C4-2B (cell line): Measurements from ENCODE around the gene NEDD4L.

Experiments
- H3K27ac ChIP-seq: fragments of 450-650 bp; 2 replicates; pipeline ENCODE4 v1.5.1; 2017
- ZFX ChIP-seq: fragments of 450-650 bp; IDR thresholded peaks from 2 replicates; pipeline ENCODE4 v1.6.1; 2017
- TF ChIP-seq, protein P1 (sequence below): fragments of 450-650 bp; conservative IDR thresholded peaks from 2 replicates; pipeline ENCODE4 v1.5.1; 2017; ENCODE audit warnings: mild to moderate bottlenecking

Gene NEDD4L

GRCh38 chr18:58438161-58438957 lies 394.3 kb downstream of the NEDD4L start:
- TF ChIP-seq, protein P1, sequence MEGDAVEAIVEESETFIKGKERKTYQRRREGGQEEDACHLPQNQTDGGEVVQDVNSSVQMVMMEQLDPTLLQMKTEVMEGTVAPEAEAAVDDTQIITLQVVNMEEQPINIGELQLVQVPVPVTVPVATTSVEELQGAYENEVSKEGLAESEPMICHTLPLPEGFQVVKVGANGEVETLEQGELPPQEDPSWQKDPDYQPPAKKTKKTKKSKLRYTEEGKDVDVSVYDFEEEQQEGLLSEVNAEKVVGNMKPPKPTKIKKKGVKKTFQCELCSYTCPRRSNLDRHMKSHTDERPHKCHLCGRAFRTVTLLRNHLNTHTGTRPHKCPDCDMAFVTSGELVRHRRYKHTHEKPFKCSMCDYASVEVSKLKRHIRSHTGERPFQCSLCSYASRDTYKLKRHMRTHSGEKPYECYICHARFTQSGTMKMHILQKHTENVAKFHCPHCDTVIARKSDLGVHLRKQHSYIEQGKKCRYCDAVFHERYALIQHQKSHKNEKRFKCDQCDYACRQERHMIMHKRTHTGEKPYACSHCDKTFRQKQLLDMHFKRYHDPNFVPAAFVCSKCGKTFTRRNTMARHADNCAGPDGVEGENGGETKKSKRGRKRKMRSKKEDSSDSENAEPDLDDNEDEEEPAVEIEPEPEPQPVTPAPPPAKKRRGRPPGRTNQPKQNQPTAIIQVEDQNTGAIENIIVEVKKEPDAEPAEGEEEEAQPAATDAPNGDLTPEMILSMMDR = no peak
- no peak for TF ChIP-seq ZFX
- H3K27ac ChIP-seq = no peak overlapping the region

DNA sequence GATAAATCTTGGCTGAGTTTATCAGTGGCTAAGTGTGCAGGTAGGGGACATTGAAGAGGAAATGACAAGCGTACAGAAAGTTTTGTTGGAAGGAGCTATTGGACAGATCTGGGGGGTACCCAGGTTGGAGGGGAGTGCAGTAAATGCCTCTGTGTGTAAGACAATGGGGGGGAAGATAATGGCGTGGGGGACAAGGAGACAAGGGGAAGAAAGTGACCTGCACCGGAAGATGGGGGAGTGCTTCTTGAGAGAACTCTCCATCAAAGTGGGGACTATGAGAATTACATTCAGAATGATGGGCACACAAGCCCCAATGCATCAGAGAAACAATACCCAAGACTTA lies 394.9 kb downstream of the NEDD4L start:
- TF ChIP-seq, protein P1 = no peak
- TF ChIP-seq ZFX = no peak

DNA sequence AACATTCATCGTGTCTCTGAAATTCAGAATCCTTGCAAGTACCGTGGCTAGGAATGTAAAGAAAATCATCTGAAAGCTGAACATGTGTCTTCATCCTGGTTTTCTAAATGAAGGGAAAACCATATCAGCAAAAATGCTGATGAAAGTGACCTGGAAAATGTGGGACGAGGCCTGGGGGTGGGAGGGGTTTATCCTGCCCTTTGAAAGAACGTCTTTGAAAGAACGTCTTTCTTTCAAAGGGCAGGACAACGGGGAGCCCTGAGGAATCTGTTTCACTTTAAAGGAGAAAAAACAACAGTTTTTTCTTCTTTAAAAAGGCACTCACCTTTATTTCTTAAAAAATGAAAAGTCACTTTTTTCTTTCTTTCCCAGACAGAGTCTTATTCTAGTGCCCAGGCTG lies 399.6 kb downstream of the NEDD4L start:
- no peak for TF ChIP-seq ZFX
- TF ChIP-seq, protein P1 = no peak
- H3K27ac ChIP-seq = no peak overlapping the region

More for the DNA sequence above, 394.9 kb downstream of the NEDD4L start:
- H3K27ac ChIP-seq = no peak overlapping the region

- H3K27ac ChIP-seq = no peak overlapping the region
- TF ChIP-seq, protein P1 = no peak
- TF ChIP-seq ZFX = no peak
Observed at GRCh38 chr18:58446391-58447060, 402.5 kb downstream of the NEDD4L start.

DNA sequence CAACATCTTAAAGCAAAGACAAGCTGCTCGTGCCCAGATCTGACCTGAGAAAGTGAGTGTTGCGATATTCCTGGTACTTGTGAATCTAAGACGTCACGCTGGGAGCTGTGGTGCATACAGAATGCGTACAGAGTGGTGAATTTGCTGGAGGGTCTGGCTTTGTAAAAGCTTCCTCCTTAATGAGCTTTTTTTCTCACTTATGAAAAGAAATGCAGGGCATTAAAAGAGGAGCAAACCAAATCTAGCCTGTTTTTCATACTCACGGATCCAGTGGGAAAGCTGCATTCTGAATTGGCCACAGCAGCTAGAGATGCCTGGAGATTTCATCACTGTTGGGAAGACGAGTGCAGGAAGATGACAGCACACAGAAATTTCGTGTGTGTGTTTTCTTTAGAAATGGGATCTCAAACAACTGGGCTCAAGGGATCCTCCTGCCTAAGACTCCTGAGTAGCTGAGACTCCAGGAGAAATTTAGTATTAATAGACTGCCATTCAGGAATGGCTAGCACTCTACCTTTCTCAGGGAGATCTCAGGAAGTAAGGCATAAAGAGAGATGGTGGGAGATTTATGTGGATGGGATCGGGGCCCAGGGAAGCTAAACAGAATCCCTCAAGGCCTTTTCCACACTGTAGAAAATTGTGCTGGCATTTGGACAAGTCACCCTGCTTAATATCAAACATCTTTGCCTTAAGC lies 403.5 kb downstream of the NEDD4L start:
- TF ChIP-seq, protein P1 = no peak
- no peak for TF ChIP-seq ZFX
- no peak overlapping the region for H3K27ac ChIP-seq

DNA sequence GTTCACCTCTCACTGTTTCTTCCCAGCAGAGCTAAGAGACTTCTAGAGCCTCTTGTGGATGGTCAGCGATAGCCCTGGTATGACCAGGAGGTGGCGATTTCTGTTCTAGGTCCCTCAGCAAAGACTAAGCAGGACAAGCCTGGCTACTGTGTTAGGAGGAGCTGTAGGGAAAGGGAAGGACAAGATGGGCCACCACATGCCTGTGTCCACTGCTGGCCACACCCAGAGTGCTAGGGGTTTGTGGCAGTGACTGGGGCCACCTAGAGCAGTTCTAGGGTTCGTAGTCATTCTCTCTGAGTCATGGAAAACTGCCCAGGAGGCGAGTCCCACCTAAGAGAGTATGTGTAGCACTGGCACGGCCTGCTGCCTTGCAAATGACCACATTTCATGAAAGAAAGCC lies 405.4 kb downstream of the NEDD4L start:
- TF ChIP-seq, protein P1 = no peak
- TF ChIP-seq ZFX = no peak
- no peak overlapping the region for H3K27ac ChIP-seq
